D721Med (cell line): ENCODE results near the gene EXTL2.
"Not testable (repeated sequence)": the region's sequence is repeated elsewhere in the genome, so short reads cannot be mapped to it uniquely, and the experiment has no call there.

Experiments used
- DNase-seq: peaks from one replicate; pipeline ENCODE4 v3.0.0; 2011; ENCODE audit warnings: low spot score; ENCODE audit not compliant: insufficient read length
- FAIRE-seq: peaks from 2 replicates; lab custom pipeline; 2011; peaks lifted over from hg19 to GRCh38; lab: Jason Lieb, UNC
- TF ChIP-seq, protein P1 (sequence below): IDR thresholded peaks from 2 replicates; pipeline ENCODE4 v1.5.1; 2012; ENCODE audit warnings: mild to moderate bottlenecking, control low read depth; ENCODE audit not compliant: insufficient read depth; ENCODE audit errors: missing control alignments

The EXTL2 gene

DNA sequence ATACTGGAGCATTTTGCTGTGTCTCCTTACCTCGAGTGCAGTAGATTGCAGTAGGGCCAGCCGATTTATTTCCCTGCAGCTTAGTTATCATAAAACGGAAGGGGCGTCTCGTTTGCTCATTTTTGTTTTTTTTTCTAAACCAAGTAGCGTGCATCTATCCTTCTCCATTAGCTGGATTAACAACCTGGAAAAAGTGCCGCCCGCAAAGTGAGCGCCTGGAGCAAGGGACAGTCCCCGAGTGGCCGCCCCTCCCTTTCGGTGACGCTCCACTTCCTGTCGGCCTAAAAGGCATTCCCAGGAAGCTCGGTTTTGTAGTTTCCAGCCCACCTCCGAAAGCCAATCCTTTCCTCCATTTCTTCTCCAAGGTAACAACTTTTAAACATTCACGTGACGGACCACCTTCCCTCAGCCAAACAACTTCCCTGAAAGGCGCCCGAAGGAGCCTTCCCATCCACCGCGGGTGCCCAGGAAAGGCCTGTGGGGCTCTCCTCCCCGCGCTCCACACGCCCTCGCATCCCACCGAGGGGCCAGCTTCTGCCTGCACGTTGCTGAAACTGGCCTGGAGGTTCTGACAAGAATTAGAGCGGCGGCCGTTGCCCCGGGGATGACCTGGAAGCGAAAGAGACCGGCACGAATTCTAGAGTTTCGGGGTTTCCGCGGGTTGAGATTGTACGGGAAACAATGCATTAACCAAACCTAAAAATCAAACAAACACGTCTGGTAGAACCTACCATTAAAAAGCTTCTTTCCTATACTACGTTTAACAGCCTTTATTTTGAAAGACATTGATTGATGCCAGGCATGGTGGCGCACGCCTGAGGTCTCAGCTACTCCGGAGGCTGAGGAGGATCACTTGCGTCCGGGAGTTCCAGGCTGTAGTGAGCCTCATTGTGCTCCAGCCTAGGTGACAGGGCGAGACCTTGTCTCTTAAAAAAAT lies at the start of gene EXTL2:
EXTL2 (minus strand) TSS at position 240 of the 937 bp plus-strand sequence. CDS start 6,085 bp downstream, outside the sequence.
- no peak for FAIRE-seq
- TF ChIP-seq, protein P1, sequence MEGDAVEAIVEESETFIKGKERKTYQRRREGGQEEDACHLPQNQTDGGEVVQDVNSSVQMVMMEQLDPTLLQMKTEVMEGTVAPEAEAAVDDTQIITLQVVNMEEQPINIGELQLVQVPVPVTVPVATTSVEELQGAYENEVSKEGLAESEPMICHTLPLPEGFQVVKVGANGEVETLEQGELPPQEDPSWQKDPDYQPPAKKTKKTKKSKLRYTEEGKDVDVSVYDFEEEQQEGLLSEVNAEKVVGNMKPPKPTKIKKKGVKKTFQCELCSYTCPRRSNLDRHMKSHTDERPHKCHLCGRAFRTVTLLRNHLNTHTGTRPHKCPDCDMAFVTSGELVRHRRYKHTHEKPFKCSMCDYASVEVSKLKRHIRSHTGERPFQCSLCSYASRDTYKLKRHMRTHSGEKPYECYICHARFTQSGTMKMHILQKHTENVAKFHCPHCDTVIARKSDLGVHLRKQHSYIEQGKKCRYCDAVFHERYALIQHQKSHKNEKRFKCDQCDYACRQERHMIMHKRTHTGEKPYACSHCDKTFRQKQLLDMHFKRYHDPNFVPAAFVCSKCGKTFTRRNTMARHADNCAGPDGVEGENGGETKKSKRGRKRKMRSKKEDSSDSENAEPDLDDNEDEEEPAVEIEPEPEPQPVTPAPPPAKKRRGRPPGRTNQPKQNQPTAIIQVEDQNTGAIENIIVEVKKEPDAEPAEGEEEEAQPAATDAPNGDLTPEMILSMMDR = no peak
- DNase-seq = peak; percentile 21

- DNase-seq = no peak
- FAIRE-seq = no peak
- TF ChIP-seq, protein P1 = no peak
These were observed 48.9 kb upstream of the EXTL2 start for GRCh38 chr1:100943533-100943932.

- TF ChIP-seq, protein P1 = no peak
- no peak for DNase-seq
- FAIRE-seq = no peak
These were observed 47.8 kb upstream of the EXTL2 start for GRCh38 chr1:100942304-100943046.

DNA sequence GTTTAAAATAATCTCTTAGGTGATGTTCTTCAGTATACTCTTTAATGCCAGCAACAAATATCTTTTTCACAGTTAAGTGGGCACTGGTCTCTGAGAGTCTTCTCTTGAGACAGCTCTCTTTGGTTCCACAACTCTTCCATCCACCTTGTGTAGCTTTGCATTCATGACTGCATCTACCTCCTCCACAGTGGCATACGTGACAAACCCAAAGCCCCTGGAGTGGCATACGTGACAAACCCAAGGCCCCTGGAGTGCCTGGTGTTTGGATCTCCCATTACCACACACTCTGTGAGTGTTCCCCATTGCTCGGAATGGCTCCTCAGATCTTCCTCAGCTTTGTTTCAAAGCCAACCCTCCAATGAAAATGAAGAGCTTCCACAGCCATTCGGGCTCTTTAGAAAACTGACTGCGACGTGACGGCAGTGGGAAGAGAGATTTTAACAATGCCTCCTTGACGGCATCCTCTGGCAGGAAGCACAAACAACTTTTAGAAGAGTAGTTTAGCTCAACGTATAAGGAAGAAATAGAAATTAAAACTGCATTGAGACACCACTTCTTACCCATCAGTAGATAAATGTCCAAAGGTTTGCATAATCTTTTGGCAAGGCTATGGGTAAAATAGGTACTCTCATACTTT lies 47.1 kb upstream of the EXTL2 start:
- FAIRE-seq = no peak

GRCh38 chr1:100941098-100941527 lies 46.5 kb upstream of the EXTL2 start:
- TF ChIP-seq, protein P1 = no peak
- FAIRE-seq = no peak
- no peak for DNase-seq

More for the DNA sequence above, 47.1 kb upstream of the EXTL2 start:
- DNase-seq = no peak
- TF ChIP-seq, protein P1 = no peak

- FAIRE-seq (no peak), DNase-seq (no peak)
- TF ChIP-seq, protein P1 = no peak
These were observed 41.7 kb upstream of the EXTL2 start for GRCh38 chr1:100936194-100936967.

GRCh38 chr1:100933555-100933954 lies 38.9 kb upstream of the EXTL2 start:
- DNase-seq, FAIRE-seq: not testable (repeated sequence)
